Nephron progenitor cell (in vitro differentiated cells): ENCODE data around the gene SLC4A8.

Experiments used
- DNase-seq: peaks from one replicate; pipeline ENCODE4 v3.0.0; 2021
- H3K27ac Mint-ChIP-seq: 2 replicates; pipeline ENCODE4 v1.8.0; 2021; ENCODE audit warnings: mild to moderate bottlenecking, moderate library complexity, mixed read lengths
- H3K27me3 Mint-ChIP-seq: 2 replicates; pipeline ENCODE4 v1.8.0; 2021; ENCODE audit warnings: mild to moderate bottlenecking, low read depth, mixed read lengths; ENCODE audit not compliant: poor library complexity
- H3K36me3 Mint-ChIP-seq: 2 replicates; pipeline ENCODE4 v1.8.0; 2021; ENCODE audit warnings: low read depth, mixed read lengths
- H3K4me1 Mint-ChIP-seq: 2 replicates; pipeline ENCODE4 v1.8.0; 2021; ENCODE audit warnings: mixed read lengths
- H3K4me3 Mint-ChIP-seq: 2 replicates; pipeline ENCODE4 v1.8.0; 2021; ENCODE audit warnings: mild to moderate bottlenecking, moderate library complexity, mixed read lengths
- H3K9me3 Mint-ChIP-seq: 2 replicates; pipeline ENCODE4 v1.8.0; 2021; ENCODE audit warnings: mild to moderate bottlenecking, moderate library complexity, mixed read lengths
- CTCF ChIP-seq: fragments of 200-600 bp; sonication (generic); IDR thresholded peaks from 2 replicates; pipeline ENCODE4 v1.5.0; 2021; ENCODE audit warnings: antibody characterized with exemption

The SLC4A8 gene

GRCh38 chr12:51437431-51437830 is 12.8 kb downstream of the SLC4A8 start:
- H3K27ac Mint-ChIP-seq, result no peak overlapping the region
- H3K36me3 Mint-ChIP-seq, result no peaks in the 10 kb centered on the region
- DNase-seq, result no peak
- no peaks in the 10 kb centered on the region for H3K4me1 Mint-ChIP-seq
- H3K27me3 Mint-ChIP-seq, result peaks cover 7% of the 10 kb centered on the region
- H3K9me3 Mint-ChIP-seq, result no peaks in the 10 kb centered on the region
- no peak for TF ChIP-seq CTCF
- no peak overlapping the region for H3K4me3 Mint-ChIP-seq

GRCh38 chr12:51439330-51439729 is 14.7 kb downstream of the SLC4A8 start:
- H3K27ac Mint-ChIP-seq, result no peak overlapping the region

GRCh38 chr12:51441583-51441982 is 17.0 kb downstream of the SLC4A8 start:
- no peak for DNase-seq
- Mint-ChIP-seq H3K36me3 (no peaks in the 10 kb centered on the region), H3K4me3 (no peak overlapping the region), H3K27ac (no peak overlapping the region), H3K4me1 (no peaks in the 10 kb centered on the region), H3K9me3 (no peaks in the 10 kb centered on the region), H3K27me3 (peaks cover 4% of the 10 kb centered on the region)
- no peak for TF ChIP-seq CTCF

More at GRCh38 chr12:51439330-51439729, 14.7 kb downstream of the SLC4A8 start:
- H3K4me1 Mint-ChIP-seq, result no peaks in the 10 kb centered on the region
- no peak overlapping the region for H3K4me3 Mint-ChIP-seq
- no peak for DNase-seq
- no peaks in the 10 kb centered on the region for H3K36me3 Mint-ChIP-seq
- no peaks in the 10 kb centered on the region for H3K9me3 Mint-ChIP-seq
- no peak for TF ChIP-seq CTCF
- peaks cover 7% of the 10 kb centered on the region for H3K27me3 Mint-ChIP-seq

- no peak for DNase-seq
- no peak for TF ChIP-seq CTCF
- Mint-ChIP-seq H3K27me3 (peaks cover 4% of the 10 kb centered on the region), H3K4me1 (no peaks in the 10 kb centered on the region), H3K9me3 (no peaks in the 10 kb centered on the region), H3K36me3 (no peaks in the 10 kb centered on the region), H3K4me3 (no peak overlapping the region), H3K27ac (no peak overlapping the region)
Measured at GRCh38 chr12:51442324-51442723, 17.7 kb downstream of the SLC4A8 start.

- no peak for TF ChIP-seq CTCF
- H3K4me3 Mint-ChIP-seq, result no peak overlapping the region
- H3K27ac Mint-ChIP-seq, result no peak overlapping the region
- no peak for DNase-seq
- no peaks in the 10 kb centered on the region for H3K4me1 Mint-ChIP-seq
- H3K27me3 Mint-ChIP-seq, result peaks cover 4% of the 10 kb centered on the region
- H3K9me3 Mint-ChIP-seq, result no peaks in the 10 kb centered on the region
- H3K36me3 Mint-ChIP-seq, result no peaks in the 10 kb centered on the region
Measured at GRCh38 chr12:51443573-51443972, 18.9 kb downstream of the SLC4A8 start.

GRCh38 chr12:51448618-51449256 is 24.1 kb downstream of the SLC4A8 start:
- peaks cover 3% of the 10 kb centered on the region for H3K4me1 Mint-ChIP-seq
- H3K27me3 Mint-ChIP-seq, result peaks cover 3% of the 10 kb centered on the region
- no peak overlapping the region for H3K27ac Mint-ChIP-seq
- no peak overlapping the region for H3K4me3 Mint-ChIP-seq
- no peak for DNase-seq
- no peaks in the 10 kb centered on the region for H3K36me3 Mint-ChIP-seq
- no peak for TF ChIP-seq CTCF
- H3K9me3 Mint-ChIP-seq, result no peaks in the 10 kb centered on the region
